IPS-18a (cell line): Measurements from ENCODE around the gene KLRF1.

Experiments used
- H3K27ac ChIP-seq: one replicate; pipeline ENCODE4 v1.5.1; 2013; ENCODE audit warnings: low read length
- H3K27me3 ChIP-seq: one replicate; pipeline ENCODE4 v1.6.1; 2013; ENCODE audit warnings: mild to moderate bottlenecking, low read length; ENCODE audit not compliant: control insufficient read depth, insufficient read depth
- H3K36me3 ChIP-seq: one replicate; pipeline ENCODE4 v1.6.1; 2013; ENCODE audit warnings: low read depth, low read length; ENCODE audit not compliant: control insufficient read depth
- H3K4me1 ChIP-seq: one replicate; pipeline ENCODE4 v1.6.1; 2013; ENCODE audit warnings: low read depth, low read length; ENCODE audit not compliant: control insufficient read depth
- H3K4me3 ChIP-seq: one replicate; pipeline ENCODE4 v1.5.1; 2013; ENCODE audit warnings: low read length
- H3K9ac ChIP-seq: one replicate; pipeline ENCODE4 v1.6.1; 2013; ENCODE audit warnings: mild to moderate bottlenecking, low read length, moderate library complexity
- H3K9me3 ChIP-seq: one replicate; pipeline ENCODE4 v1.6.1; 2013; ENCODE audit warnings: low read depth, low read length; ENCODE audit not compliant: control insufficient read depth

Gene KLRF1

DNA sequence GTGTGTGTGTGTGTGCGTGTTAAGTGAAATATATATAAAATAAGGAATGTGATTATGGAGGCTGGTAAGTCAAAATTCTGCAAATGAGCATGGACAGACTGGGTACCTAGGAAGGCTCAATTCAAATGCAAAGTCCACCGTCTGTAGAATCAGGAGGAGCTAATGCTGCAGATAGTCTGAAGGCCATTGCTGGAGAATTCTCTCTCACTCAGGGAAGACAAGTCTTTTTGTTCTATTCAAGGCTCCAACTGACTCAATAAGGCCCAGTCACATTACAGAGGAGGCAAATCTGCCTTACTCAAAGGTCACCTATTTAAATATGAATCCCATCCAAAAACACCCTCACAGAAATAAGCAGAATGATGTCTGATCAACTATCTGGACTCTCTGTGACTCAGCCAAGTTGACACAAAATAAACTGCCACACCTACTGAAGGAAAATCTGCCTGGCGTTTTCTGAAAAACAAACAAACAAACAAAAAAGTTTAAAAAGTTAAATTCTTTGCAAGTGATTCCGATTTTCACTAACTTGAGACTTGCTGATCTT lies 53.3 kb downstream of the KLRF1 start:
- Histone ChIP-seq H3K36me3 (no peaks in the 10 kb centered on the region), H3K27me3 (no peaks in the 10 kb centered on the region), H3K9ac (no peak overlapping the region), H3K4me1 (peaks cover 3% of the 10 kb centered on the region), H3K4me3 (no peak overlapping the region), H3K9me3 (no peaks in the 10 kb centered on the region), H3K27ac (no peak overlapping the region)

DNA sequence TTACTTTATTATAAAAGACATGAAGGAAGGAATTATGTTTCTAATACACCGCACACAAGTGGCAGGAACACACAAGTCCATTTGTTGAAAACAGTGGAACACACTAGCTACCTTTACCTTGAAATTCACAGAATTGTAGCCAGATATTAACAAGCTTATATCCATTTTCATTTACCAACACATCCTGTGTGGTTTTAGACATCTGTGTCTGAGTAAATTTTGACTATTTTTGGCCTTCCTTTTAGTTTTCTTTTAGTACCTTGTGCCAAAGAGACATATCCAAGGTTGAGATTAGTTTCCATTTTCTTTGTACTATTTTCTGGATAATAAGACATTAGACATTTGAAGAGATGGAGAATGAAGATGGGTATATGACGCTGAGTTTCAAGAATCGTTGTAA lies 54.0 kb downstream of the KLRF1 start, which contains the start of gene KLRF2:
KLRF2 (plus strand) TSS at position 244 of the 400 bp plus-strand sequence; CDS start at position 351, 107 bp downstream.
- no peak within 1 kb of the TSS for H3K9ac ChIP-seq
- H3K9me3 ChIP-seq: no peaks in the 10 kb centered on the region
- peaks cover 3% of the 10 kb centered on the region for H3K4me1 ChIP-seq
- no peak within 1 kb of the TSS for H3K4me3 ChIP-seq
- no peaks in the 10 kb centered on the region for H3K36me3 ChIP-seq
- H3K27me3 ChIP-seq: no peaks in the 10 kb centered on the region
- H3K27ac ChIP-seq: no peak within 1 kb of the TSS

- Histone ChIP-seq H3K4me1 (peaks cover 3% of the 10 kb centered on the region), H3K27ac (no peak overlapping the region), H3K9ac (no peak overlapping the region), H3K9me3 (no peaks in the 10 kb centered on the region), H3K27me3 (no peaks in the 10 kb centered on the region), H3K4me3 (no peak overlapping the region), H3K36me3 (no peaks in the 10 kb centered on the region)
Observed at GRCh38 chr12:9881988-9882387, 54.7 kb downstream of the KLRF1 start.

GRCh38 chr12:9883175-9883574 lies 55.9 kb downstream of the KLRF1 start:
- no peaks in the 10 kb centered on the region for H3K27me3 ChIP-seq
- H3K36me3 ChIP-seq: no peaks in the 10 kb centered on the region
- no peaks in the 10 kb centered on the region for H3K9me3 ChIP-seq
- H3K4me3 ChIP-seq: no peak overlapping the region
- H3K27ac ChIP-seq: no peak overlapping the region
- H3K4me1 ChIP-seq: peaks cover 3% of the 10 kb centered on the region
- H3K9ac ChIP-seq: no peak overlapping the region

DNA sequence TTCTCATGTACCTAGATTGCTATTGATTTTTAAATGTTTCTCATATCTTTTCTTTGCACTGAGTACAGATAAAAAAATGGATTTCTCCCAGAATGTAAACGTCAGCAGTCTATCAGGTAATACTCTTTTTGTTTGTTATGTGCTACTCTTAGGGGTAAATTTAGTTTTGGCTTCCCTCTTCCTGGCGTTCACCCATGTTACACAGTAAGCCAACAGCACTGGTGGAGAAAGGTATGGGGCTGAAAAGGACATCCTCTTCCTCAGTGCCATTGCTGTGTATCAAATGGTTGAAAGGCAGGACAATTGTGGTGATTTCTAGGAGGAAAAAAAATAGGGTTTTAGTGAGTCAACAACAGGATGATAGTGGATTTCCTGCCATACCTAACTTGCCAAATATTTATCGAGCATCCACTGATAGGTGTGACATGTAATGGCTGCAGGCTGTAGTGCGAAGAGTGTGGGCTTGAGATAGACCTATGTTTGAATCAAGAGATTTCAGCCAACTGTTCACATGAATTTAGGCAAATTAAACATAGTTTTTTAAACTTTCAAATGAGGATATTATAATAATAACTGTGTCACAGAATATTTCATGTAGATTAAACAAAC lies 61.5 kb downstream of the KLRF1 start:
- Histone ChIP-seq H3K4me3 (no peak overlapping the region), H3K27me3 (no peaks in the 10 kb centered on the region), H3K27ac (no peak overlapping the region), H3K9ac (no peak overlapping the region), H3K36me3 (no peaks in the 10 kb centered on the region), H3K4me1 (no peaks in the 10 kb centered on the region), H3K9me3 (no peaks in the 10 kb centered on the region)
